IMR-90 (cell line): Measurements from ENCODE around the gene PARP6. TPM values are rescaled to one million over a fixed set of nuclear protein-coding genes. Genes with fewer than 3 reads are reported as not detected.

Experiments
- ATAC-seq: fragments of 200-7000 bp; cut with Tn5 transposase; 2 replicates; pipeline ENCODE4 v1.9.1; 2020; ENCODE audit warnings: low read depth, mild to moderate bottlenecking, moderate library complexity
- BruUV-seq: library from RNA; stranded (reverse); fragments of 400-500 nt; replicated peaks from 2 replicates; lab custom pipeline; 2021; lab: Mats Ljungman, UMichigan
- CTCF ChIA-PET: fragments of 300-600 bp; formaldehyde crosslinking; extraction: SDS; loops from one replicate; lab custom pipeline; 2021; ENCODE audit warnings: antibody characterized with exemption; lab: Yijun Ruan, JAX
- POLR2A ChIA-PET: fragments of 300-600 bp; sonication (Branson Sonifier 250); formaldehyde crosslinking; loops from one replicate; lab custom pipeline; 2022; ENCODE audit warnings: antibody characterized with exemption; ENCODE audit not compliant: unreplicated experiment; lab: Charles Lee
- DNase-seq: peaks from one replicate; pipeline ENCODE4 v3.0.0; 2013
- H2AFZ ChIP-seq: replicated peaks from 2 replicates; pipeline ENCODE3; 2013; ENCODE audit warnings: low read length, mild to moderate bottlenecking; ENCODE audit not compliant: poor library complexity
- H2AK5ac ChIP-seq: 2 replicates; pipeline ENCODE4 v1.6.1; 2013; ENCODE audit warnings: low read depth, low read length, inconsistent platforms
- H2AK9ac ChIP-seq: replicated peaks from 2 replicates; pipeline ENCODE3; 2013; ENCODE audit warnings: mild to moderate bottlenecking, low read depth, low read length, moderate library complexity; ENCODE audit not compliant: poor library complexity
- H2BK120ac ChIP-seq: 2 replicates; pipeline ENCODE4 v1.6.1; 2013; ENCODE audit warnings: low read depth, low read length, inconsistent platforms
- H2BK15ac ChIP-seq: 3 replicates; pipeline ENCODE4 v1.6.1; 2013; ENCODE audit warnings: low read depth, low read length, inconsistent platforms
- H2BK20ac ChIP-seq: 2 replicates; pipeline ENCODE4 v1.6.1; 2013; ENCODE audit warnings: low read depth, mild to moderate bottlenecking, inconsistent platforms, low read length, moderate library complexity
- H2BK5ac ChIP-seq: 2 replicates; pipeline ENCODE4 v1.6.1; 2013; ENCODE audit warnings: mild to moderate bottlenecking, low read depth, low read length, inconsistent platforms; ENCODE audit not compliant: poor library complexity, severe bottlenecking
- H3K14ac ChIP-seq: replicated peaks from 2 replicates; pipeline ENCODE4 v1.6.1; 2013; ENCODE audit warnings: low read depth, low read length, inconsistent platforms
- H3K18ac ChIP-seq: 2 replicates; pipeline ENCODE4 v1.6.1; 2013; ENCODE audit warnings: low read depth, low read length, control low read depth
- H3K23ac ChIP-seq: 2 replicates; pipeline ENCODE4 v1.6.1; 2013; ENCODE audit warnings: low read depth, low read length, inconsistent platforms
- H3K27ac ChIP-seq: 2 replicates; pipeline ENCODE4 v1.5.1; 2013; ENCODE audit warnings: mild to moderate bottlenecking, control low read depth, low read length; ENCODE audit not compliant: insufficient read depth
- H3K27me3 ChIP-seq: 2 replicates; pipeline ENCODE4 v1.6.1; 2013; ENCODE audit warnings: low read length; ENCODE audit not compliant: control insufficient read depth, insufficient read depth
- H3K36me3 ChIP-seq: 2 replicates; pipeline ENCODE4 v1.6.1; 2013; ENCODE audit warnings: low read length, mixed read lengths; ENCODE audit not compliant: control insufficient read depth, insufficient read depth
- H3K4ac ChIP-seq: 2 replicates; pipeline ENCODE4 v1.6.1; 2013; ENCODE audit warnings: low read depth, low read length, inconsistent platforms
- H3K4me1 ChIP-seq: 2 replicates; pipeline ENCODE4 v1.6.1; 2013; ENCODE audit warnings: low read length, mixed read lengths; ENCODE audit not compliant: control insufficient read depth, insufficient read depth
- H3K4me2 ChIP-seq: 2 replicates; pipeline ENCODE4 v1.6.1; 2013; ENCODE audit warnings: low read depth, mild to moderate bottlenecking, control low read depth, low read length, moderate library complexity
- H3K4me3 ChIP-seq: 2 replicates; pipeline ENCODE4 v1.5.1; 2013; ENCODE audit warnings: low read depth, mild to moderate bottlenecking, control low read depth, low read length, moderate library complexity; ENCODE audit not compliant: insufficient read depth
- H3K56ac ChIP-seq: 2 replicates; pipeline ENCODE4 v1.6.1; 2013; ENCODE audit warnings: low read length, inconsistent platforms; ENCODE audit not compliant: insufficient read depth; ENCODE audit errors: extremely low read depth
- H3K79me1 ChIP-seq, 2 experiments: 2 replicates each; pipeline ENCODE4 v1.6.1; 2013; ENCODE audit warnings: low read length in 2 of 2, inconsistent platforms in 1 of 2, low read depth in 1 of 2
- H3K9ac ChIP-seq: 2 replicates; pipeline ENCODE4 v1.6.1; 2013; ENCODE audit warnings: low read depth, low read length, control low read depth
- H3K9me1 ChIP-seq: 2 replicates; pipeline ENCODE4 v1.6.1; 2013; ENCODE audit warnings: low read length, inconsistent platforms; ENCODE audit not compliant: insufficient read depth
- H3K9me3 ChIP-seq: 2 replicates; pipeline ENCODE4 v1.6.1; 2013; ENCODE audit warnings: low read length; ENCODE audit not compliant: control insufficient read depth, insufficient read depth
- H4K20me1 ChIP-seq: 2 replicates; pipeline ENCODE4 v1.6.1; 2013; ENCODE audit warnings: low read length, inconsistent platforms; ENCODE audit not compliant: insufficient read depth
- H4K5ac ChIP-seq: 2 replicates; pipeline ENCODE4 v1.6.1; 2013; ENCODE audit warnings: mild to moderate bottlenecking, low read depth, low read length, control low read depth
- H4K8ac ChIP-seq, 2 experiments: 2 replicates each; pipeline ENCODE4 v1.6.1; 2013; ENCODE audit warnings: low read depth in 2 of 2, low read length in 2 of 2, control low read depth in 1 of 2, inconsistent platforms in 1 of 2
- H4K91ac ChIP-seq: 2 replicates; pipeline ENCODE4 v1.6.1; 2013; ENCODE audit warnings: low read depth, low read length, inconsistent platforms; ENCODE audit not compliant: insufficient read depth
- MXI1 ChIP-seq: IDR thresholded peaks from 2 replicates; pipeline ENCODE4 v1.6.1; 2012; ENCODE audit warnings: low read depth, mild to moderate bottlenecking, low read length, moderate library complexity, borderline replicate concordance
- NFE2L2 ChIP-seq: fragments of 150-350 bp; IDR thresholded peaks from 2 replicates; pipeline ENCODE4 v1.6.1; 2016; ENCODE audit warnings: low read depth, mild to moderate bottlenecking, low read length
- POLR2A ChIP-seq: IDR thresholded peaks from 2 replicates; pipeline ENCODE4 v1.6.1; 2012; ENCODE audit warnings: mild to moderate bottlenecking, low read depth, low read length
- SMC3 ChIP-seq: fragments of 150-350 bp; IDR thresholded peaks from 2 replicates; pipeline ENCODE4 v1.6.1; 2016; ENCODE audit warnings: low read depth, mild to moderate bottlenecking, antibody characterized with exemption, low read length, moderate library complexity
- WGBS, 2 experiments: methylation state at CpG; one replicate each; pipeline versions ENCODE4 v1.1.5 to v1.1.7; 2013; ENCODE audit warnings: missing lambda C conversion rate in 2 of 2; ENCODE audit not compliant: insufficient read length in 1 of 2; ENCODE audit errors: extremely low coverage in 2 of 2; 5-methylcytosine and 5-hydroxymethylcytosine counted together
- dilution Hi-C: fragments of 300-500 bp; cut with HindIII; formaldehyde crosslinking; loops from one replicate; pipeline ENCODE4 v1.14.3; 2018; ENCODE audit warnings: low sequenced_read_pairs; ENCODE audit not compliant: unreplicated experiment
- in situ Hi-C: fragments of 300-500 bp; cut with MboI; formaldehyde crosslinking; loops from 3 replicates; pipeline ENCODE4 v1.14.3; 2019; ENCODE audit warnings: low sequenced_read_pairs, inconsistent platforms, mixed read lengths
- intact Hi-C: fragments of 100-400 bp; cut with micrococcal nuclease; formaldehyde crosslinking; loops from 2 replicates; pipeline ENCODE4 v1.10.0; 2022
- polyA plus RNA-seq, 3 experiments: library from polyadenylated mRNA; depleted of rRNA; stranded (reverse); fragments of >200 nt; gene quantifications; 2 replicates each; pipeline ENCODE4 v1.2.3, GENCODE V29; 2012; ENCODE audit warnings: low replicate concordance in 1 of 3
- total RNA-seq: library from RNA; depleted of rRNA; stranded (reverse); fragments of >200 nt; gene quantifications from 2 replicates; pipeline ENCODE4 v1.2.3, GENCODE V29; 2012

The PARP6 gene
- total and polyA plus RNA-seq, 2 of the 4 experiments (the other 2 are of a cell fraction): 13.4 to 45.1 TPM

GRCh38 chr15:72237029-72237852 lies 35.1 kb downstream of the PARP6 start (continued):
- TF ChIP-seq SMC3 (no peak), MXI1 (no peak), POLR2A (peak; percentile 88)

- H3K9me1 ChIP-seq: peaks cover 20% of the 10 kb centered on the region
Observed at GRCh38 chr15:72236381-72237003, 35.9 kb downstream of the PARP6 start.

More at GRCh38 chr15:72236381-72237003, 35.9 kb downstream of the PARP6 start:
- no TSS peak for BruUV-seq
- Histone ChIP-seq H2BK5ac (peak overlapping the region; percentile 98), H3K79me1 (peaks cover 15 to 36% of the 10 kb centered on the region in 2 experiments; a peak in 3 of 4 replicates), H3K4ac (peak overlapping the region; percentile 100), H3K4me2 (peak overlapping the region; percentile 87), H3K23ac (peak overlapping the region; percentile 100), H2BK15ac (peak overlapping the region; percentile 97), H4K20me1 (no peaks in the 10 kb centered on the region), H2BK20ac (peak overlapping the region; percentile 99), H3K14ac (peak overlapping the region; percentile 100), H4K8ac (peak overlapping the region; percentile 91 to 99), H3K56ac (peak overlapping the region; percentile 99), H4K91ac (peak overlapping the region; percentile 99), H3K4me1 (peaks cover 15% of the 10 kb centered on the region), H3K27ac (peak overlapping the region; percentile 94), H3K9me3 (no peaks in the 10 kb centered on the region), H2AFZ (no peak overlapping the region), H3K18ac (peak overlapping the region; percentile 95), H4K5ac (peak overlapping the region; percentile 94), H3K4me3 (peak overlapping the region; percentile 39; the same call in 1 of the 2 replicates), H2AK9ac (peak overlapping the region; percentile 98), H3K9ac (peak overlapping the region; percentile 83), H2AK5ac (peak overlapping the region; percentile 100), H3K27me3 (no peaks in the 10 kb centered on the region), H2BK120ac (peak overlapping the region; percentile 99), H3K36me3 (peaks cover 7% of the 10 kb centered on the region)
- CTCF ChIA-PET: no interaction called here
- dilution Hi-C loops: no loop called here
- DNase-seq (no peak), ATAC-seq (no peak)
- in situ Hi-C loops: no loop called here
- intact Hi-C loops: no loop called here
- WGBS, 2 experiments: no CpG with 5 or more reads among the region's 2 CpGs
- POLR2A ChIA-PET: interaction anchor here (1.1 to 1.2 kb wide), 2 partner anchors 9 to 41 kb away, joined by 3 to 12 read pairs; no protein-coding TSS in a partner anchor
- no peak for TF ChIP-seq NFE2L2
